HG03066 (cell line): ENCODE data around the gene PDSS2.
"Not testable (repeated sequence)": the region's sequence is repeated elsewhere in the genome, so short reads cannot be mapped to it uniquely, and the experiment has no call there.

ENCODE experiments used
- ATAC-seq: cut with Tn5 transposase; IDR thresholded peaks from one replicate; pipeline ENCODE4 v1.9.1; 2021; ENCODE audit warnings: low read depth; ENCODE audit not compliant: unreplicated experiment

Gene PDSS2

DNA sequence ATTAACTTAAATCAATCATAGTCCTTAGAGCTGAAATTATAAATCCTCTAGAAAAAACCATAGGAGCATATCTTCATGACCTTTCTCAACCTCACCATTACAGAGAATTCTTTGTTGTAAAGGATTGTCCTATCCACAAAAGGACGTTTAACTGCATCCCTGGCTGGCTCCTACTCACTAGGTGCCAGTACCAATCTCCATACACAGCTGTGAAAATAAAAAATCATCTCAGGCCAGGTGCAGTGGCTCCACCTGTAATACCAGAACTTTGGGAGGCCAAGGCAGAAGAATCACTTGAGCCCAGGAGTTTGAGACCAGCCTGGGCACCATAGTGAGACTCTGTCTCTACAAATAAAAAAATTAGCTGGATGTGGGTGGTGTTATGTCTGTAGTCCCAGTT lies 89.9 kb downstream of the PDSS2 start:
- no peak for ATAC-seq

GRCh38 chr6:107368471-107368870 lies 90.9 kb downstream of the PDSS2 start:
- ATAC-seq, result no peak

GRCh38 chr6:107364173-107364572 lies 95.2 kb downstream of the PDSS2 start:
- ATAC-seq, result not testable (repeated sequence)

DNA sequence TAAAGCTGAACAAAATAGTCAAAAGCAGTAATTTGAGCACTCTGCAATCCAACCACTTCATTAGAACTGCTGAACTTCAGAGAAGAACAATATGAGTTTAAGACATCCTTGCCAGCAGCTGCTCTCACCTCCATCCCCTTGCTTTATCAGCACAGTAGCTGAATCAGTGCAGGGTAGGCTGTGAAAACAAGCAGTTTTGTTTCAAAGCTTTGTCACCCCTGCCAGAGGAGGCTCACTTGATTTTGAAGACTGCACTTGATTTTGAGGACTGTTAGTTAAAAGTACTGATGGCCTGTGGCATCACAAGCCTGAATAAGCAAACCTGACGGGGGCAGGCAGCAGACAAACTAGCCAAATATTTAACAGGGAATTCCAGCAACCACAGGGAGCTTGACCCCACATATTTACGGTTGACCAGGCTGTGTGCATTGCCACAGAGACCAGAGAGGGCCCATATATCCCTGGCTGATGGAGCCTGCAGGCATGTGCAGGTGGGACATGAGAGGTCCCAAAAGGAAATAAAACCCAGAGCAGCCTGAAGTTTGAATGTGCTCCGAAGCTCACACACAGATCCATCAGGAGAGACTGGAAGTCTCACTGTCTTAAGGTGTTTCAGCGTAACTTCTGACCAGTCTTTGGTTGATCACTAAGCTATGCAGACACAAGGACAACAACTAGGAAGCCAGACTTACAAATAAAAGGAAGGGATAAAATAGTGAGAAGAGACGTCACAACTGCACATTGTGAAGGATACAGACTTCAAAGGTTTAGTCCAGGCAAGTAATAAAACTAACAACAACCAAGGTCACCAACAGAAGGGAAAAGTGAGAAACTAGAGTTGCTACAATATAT lies 97.4 kb downstream of the PDSS2 start:
- ATAC-seq, result no peak

GRCh38 chr6:107360476-107360875 lies 98.9 kb downstream of the PDSS2 start:
- no peak for ATAC-seq

DNA sequence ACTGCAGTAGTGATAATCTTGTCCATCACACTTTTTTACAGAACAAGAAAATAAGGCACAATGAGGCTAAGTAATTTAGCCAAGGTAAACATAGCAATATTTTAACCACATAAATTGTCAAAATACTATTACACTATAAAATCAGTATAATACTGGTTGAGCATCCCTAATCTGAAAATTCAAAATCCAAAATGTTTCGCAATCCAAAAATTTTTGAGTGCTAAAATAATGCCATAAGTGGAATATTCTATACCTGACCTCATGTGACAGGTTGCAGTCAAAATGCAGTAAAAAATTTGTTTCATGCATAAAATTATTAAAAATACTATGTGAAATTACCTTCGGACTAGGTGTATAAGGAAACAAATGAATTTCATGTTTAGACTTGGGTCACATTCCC lies 101.5 kb downstream of the PDSS2 start:
- no peak for ATAC-seq

GRCh38 chr6:107357031-107357430 lies 102.3 kb downstream of the PDSS2 start:
- ATAC-seq, result no peak

- ATAC-seq, result no peak
Measured at GRCh38 chr6:107355659-107356058, 103.7 kb downstream of the PDSS2 start.

- ATAC-seq, result no peak
Measured at GRCh38 chr6:107354451-107354850, 104.9 kb downstream of the PDSS2 start.

DNA sequence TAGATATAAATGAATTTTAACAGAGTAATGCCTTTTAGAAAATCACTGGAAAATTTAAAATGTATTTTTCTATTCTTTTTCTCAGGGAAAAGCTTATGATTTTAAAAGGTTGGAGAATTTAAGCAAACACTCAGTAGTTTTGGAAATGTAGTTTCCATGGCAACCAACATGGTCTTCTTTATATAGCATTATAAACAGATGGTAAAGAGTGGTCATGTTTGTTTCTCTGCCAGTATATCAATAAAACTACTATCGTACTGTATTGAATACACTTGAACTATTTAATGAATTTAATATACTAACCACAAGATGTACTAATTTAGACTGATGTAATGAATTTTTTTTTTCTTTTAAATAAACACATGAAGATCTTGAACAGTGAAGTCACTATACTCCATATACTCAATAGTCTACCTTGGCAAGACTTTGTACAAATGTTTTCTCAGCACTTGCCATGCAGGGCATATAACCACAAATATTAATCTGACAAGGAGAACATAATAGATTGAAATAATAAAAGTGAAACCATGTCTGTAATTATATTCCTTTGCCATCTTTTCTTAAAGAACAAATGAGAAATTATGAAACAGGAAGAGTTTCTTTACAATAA lies 105.5 kb downstream of the PDSS2 start:
- ATAC-seq, result no peak

- no peak for ATAC-seq
Measured at GRCh38 chr6:107348224-107348623, 111.1 kb downstream of the PDSS2 start.

DNA sequence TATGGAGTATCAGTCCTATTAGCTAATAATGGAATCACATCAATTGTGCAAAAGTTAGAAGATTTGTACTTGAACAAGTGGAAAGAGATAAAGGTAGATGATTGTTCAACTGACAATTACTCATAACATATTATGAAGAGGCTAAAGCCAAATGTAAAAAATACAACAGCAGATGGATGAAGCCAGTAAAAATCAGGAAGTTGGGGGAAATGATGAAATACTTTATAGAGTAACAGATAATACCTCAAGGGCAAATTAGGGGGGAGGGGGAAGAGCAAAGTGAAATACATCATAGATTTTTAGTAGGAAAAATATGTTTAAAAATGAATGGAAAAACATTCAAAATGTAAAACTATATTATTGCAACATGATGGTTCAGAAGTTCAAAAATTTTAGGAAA lies 114.0 kb downstream of the PDSS2 start:
- no peak for ATAC-seq

DNA sequence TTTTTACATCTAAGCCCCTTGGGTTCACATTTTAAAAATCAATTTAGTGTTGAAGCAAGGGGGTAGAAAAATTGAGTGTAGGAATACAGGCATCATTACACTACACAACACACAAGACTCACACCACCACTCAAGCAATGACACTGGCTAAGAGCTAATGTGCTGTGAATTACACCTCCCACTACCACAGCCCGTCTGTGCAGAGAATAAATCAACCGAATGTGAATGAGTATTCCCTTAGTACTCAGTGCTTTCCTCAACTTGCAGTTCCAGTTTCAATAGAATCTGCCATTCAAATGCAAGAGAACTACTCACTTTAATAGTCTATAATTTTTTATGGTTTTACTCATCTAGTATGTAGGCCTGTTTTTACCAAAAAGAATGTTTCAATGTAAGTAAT lies 114.4 kb downstream of the PDSS2 start:
- no peak for ATAC-seq

- no peak for ATAC-seq
Measured at GRCh38 chr6:107344383-107344782, 115.0 kb downstream of the PDSS2 start.

DNA sequence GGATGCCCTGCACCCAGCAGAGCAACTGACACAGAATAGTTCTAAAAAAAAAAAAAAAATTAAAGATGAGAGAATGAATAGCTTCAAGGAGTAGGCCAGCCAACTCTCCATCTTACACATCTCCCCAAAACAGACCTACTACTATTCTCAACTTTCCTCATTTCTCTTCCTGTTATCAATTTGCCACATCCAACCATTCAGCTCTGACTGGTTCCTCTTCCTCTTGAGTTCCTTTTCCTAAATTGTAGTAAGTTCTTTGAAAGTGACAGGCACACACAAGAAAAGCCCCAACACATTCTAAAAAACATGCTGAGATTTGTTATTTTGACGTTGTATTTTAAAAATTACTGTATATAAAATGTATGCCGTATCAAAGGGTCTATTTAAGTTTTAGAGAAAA lies 117.2 kb downstream of the PDSS2 start:
- ATAC-seq, result no peak

GRCh38 chr6:107340881-107341280 lies 118.5 kb downstream of the PDSS2 start:
- ATAC-seq, result no peak

DNA sequence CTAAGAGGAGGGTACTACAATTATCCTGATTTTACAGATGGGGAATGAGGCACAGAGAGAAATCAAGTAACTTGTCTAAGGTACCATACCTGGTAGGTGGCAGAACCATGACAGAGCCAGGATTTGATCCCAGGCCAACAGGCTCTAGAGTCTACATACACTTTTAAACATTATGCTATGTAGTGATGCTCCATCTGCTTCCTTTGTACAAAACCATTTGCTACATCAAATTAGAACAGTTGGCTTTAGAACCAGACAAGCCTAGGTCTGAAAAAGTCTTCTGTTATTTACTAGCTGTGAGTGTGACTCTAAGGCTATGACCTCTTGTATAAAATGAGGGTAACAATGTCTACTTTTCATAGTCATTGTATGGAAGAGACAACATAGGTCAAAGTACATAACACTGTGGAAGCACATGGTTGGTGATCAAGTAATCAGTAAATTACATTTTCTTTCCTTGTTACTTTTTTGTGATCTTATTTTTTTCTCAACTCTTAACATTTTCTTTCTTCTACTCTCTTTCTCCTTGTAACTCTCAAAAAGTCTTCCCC lies 122.1 kb downstream of the PDSS2 start:
- no peak for ATAC-seq

- ATAC-seq, result no peak
Measured at GRCh38 chr6:107334026-107334425, 125.3 kb downstream of the PDSS2 start.

GRCh38 chr6:107333491-107333890 lies 125.9 kb downstream of the PDSS2 start:
- ATAC-seq, result no peak

DNA sequence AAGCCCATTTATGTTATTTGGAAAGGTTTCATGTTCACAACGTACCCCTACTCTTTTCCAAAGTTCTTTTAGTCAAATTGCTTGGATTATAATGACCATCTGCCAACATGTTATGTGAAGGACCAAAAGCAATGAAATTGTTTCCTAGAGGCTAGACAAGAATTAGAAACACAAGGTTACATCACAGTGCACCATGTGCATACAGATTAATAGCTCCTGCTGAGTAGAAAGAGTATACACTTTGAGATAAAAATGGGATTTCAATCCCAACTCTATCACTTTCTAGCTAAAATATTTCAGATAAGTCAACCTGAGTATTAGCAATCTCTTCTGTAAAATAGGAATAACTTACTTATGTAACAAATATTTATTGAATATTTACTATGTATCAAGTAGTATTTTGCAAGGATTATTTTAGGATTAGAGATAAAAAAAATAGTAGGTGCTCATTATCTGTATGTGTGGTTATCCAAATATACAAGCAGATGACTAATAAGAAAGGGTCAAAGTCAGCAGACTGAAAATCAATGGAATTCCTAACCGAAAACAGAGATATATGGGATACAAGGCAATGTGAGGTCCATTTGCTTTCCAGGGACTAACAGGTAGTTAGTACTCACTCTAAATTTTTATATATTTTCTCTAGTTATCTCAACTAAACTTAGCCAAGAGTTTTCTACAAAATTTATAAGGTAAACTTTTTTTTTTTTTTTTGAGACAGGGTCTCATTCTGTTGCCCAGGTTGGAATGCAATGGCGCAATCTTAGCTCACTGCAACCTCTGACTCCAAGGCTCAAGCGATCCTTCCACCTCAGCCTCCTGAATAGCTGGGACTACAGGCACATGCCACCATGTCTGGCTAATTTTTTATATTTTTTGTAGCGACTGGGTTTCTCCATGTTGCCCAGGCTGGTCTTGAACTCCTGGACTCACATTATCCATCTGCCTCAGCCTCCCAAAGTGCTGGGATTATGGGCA lies 127.7 kb downstream of the PDSS2 start:
- ATAC-seq, result no peak

DNA sequence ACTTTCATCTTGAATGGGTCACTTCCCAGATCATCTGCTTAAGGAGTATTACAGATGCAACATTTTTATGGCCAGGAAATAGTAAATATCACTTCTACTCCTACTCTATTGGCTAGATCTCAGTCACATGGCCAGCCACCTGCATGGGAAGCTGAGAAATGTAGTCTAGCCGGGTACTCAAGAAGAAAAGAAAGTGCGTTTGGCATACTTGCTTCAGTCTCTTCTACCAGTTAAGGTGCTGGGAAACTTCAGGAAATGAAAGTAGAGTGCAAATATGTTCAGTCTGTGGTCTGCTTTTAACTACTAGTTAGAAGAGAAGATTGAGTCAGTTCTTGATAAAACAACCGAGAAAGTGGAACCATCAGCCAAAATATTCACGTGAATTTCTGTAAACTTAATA lies 129.2 kb downstream of the PDSS2 start:
- ATAC-seq, result peak; percentile 99
